B cell (primary cell): ENCODE results near the gene ZSWIM4. TPM values are rescaled to one million over a fixed set of nuclear protein-coding genes. Genes with fewer than 3 reads are reported as not detected.
"Not testable (repeated sequence)": the region's sequence is repeated elsewhere in the genome, so short reads cannot be mapped to it uniquely, and the experiment has no call there.

Source experiments
- ATAC-seq: fragments of 200-7000 bp; cut with Tn5 transposase; one replicate; pipeline ENCODE4 v1.10.0; 2021; ENCODE audit warnings: low read depth, mild to moderate bottlenecking, moderate number of reproducible peaks, moderate library complexity
- CTCF ChIA-PET: fragments of 350-600 bp; sonication (Branson Sonifier 250); formaldehyde crosslinking; loops from one replicate; lab custom pipeline; 2021; ENCODE audit warnings: antibody characterized with exemption, inconsistent platforms; lab: Charles Lee
- POLR2A ChIA-PET: fragments of 350-600 bp; sonication (Branson Sonifier 250); formaldehyde crosslinking; loops from one replicate; lab custom pipeline; 2021; ENCODE audit warnings: antibody characterized with exemption; lab: Charles Lee
- DNase-seq: peaks from one replicate; pipeline ENCODE4 v3.0.0; 2013
- H2AFZ ChIP-seq: 2 replicates; pipeline ENCODE4 v1.6.1; 2012; ENCODE audit warnings: mild to moderate bottlenecking, low read depth, low read length; ENCODE audit not compliant: insufficient read depth, poor library complexity, severe bottlenecking
- H3K27ac ChIP-seq, 2 donors: 1 replicate in 1 of 2; 2 replicates in 1 of 2; pipeline ENCODE4 v1.5.1; 2012 to 2013; ENCODE audit warnings: low read length in 2 of 2, mild to moderate bottlenecking in 2 of 2, moderate library complexity in 1 of 2
- H3K27me3 ChIP-seq, 4 experiments: fragments of 200-600 bp in 1 of 4; sonication (generic) in 1 of 4; replicated peaks in 1 of 4; 1 replicate in 2 of 4; 2 replicates in 2 of 4; pipeline versions ENCODE4 v1.6.1 to v1.7.0; 2013 to 2016; ENCODE audit warnings: low read length in 3 of 4, mild to moderate bottlenecking in 2 of 4, mixed read lengths in 1 of 4, moderate library complexity in 1 of 4; ENCODE audit not compliant: insufficient read depth in 4 of 4, control insufficient read depth in 3 of 4; ENCODE audit errors: control extremely low read depth in 1 of 4
- H3K36me3 ChIP-seq, 2 experiments: replicated peaks in 1 of 2; 1 replicate in 1 of 2; 2 replicates in 1 of 2; pipeline versions ENCODE4 v1.6.1 to v1.7.1; 2013; ENCODE audit warnings: low read length in 1 of 2; ENCODE audit not compliant: insufficient read depth in 2 of 2, control insufficient read depth in 1 of 2; ENCODE audit errors: control extremely low read depth in 1 of 2, extremely low read depth in 1 of 2
- H3K4me1 ChIP-seq, 2 donors: fragments of 200-600 bp in 1 of 2; sonication (generic) in 1 of 2; 1 replicate in 1 of 2; 2 replicates in 1 of 2; pipeline versions ENCODE4 v1.5.1 to v1.6.1; 2013 to 2017; ENCODE audit warnings: low read length in 2 of 2; ENCODE audit not compliant: control insufficient read depth in 2 of 2, insufficient read depth in 2 of 2
- H3K4me2 ChIP-seq: replicated peaks from 2 replicates; pipeline ENCODE3; 2012; ENCODE audit warnings: mild to moderate bottlenecking, low read depth, low read length; ENCODE audit not compliant: poor library complexity, severe bottlenecking
- H3K4me3 ChIP-seq, 5 experiments: fragments of 200-600 bp in 1 of 5; sonication (generic) in 1 of 5; 1 replicate in 3 of 5; 2 replicates in 2 of 5; pipeline versions ENCODE4 v1.5.1 to v1.7.0; 2011 to 2016; ENCODE audit warnings: low read length in 4 of 5, mild to moderate bottlenecking in 4 of 5, low read depth in 2 of 5, control low read depth in 1 of 5, moderate library complexity in 1 of 5; ENCODE audit not compliant: insufficient read depth in 1 of 5; ENCODE audit errors: control extremely low read depth in 1 of 5, extremely low read depth in 1 of 5
- H3K79me2 ChIP-seq: fragments of 200-600 bp; sonication (generic); one replicate; pipeline ENCODE4 v1.6.0; 2016; ENCODE audit warnings: low read length; ENCODE audit not compliant: control insufficient read depth, insufficient read depth
- H3K9ac ChIP-seq: fragments of 200-600 bp; sonication (generic); 2 replicates; pipeline ENCODE4 v1.6.1; 2017; ENCODE audit warnings: mild to moderate bottlenecking, low read length, moderate library complexity
- H3K9me3 ChIP-seq, 3 donors: one replicate each; pipeline versions ENCODE4 v1.6.1 to v1.7.1; 2013; ENCODE audit warnings: low read length in 2 of 3; ENCODE audit not compliant: control insufficient read depth in 2 of 3, insufficient read depth in 1 of 3; ENCODE audit errors: control extremely low read depth in 1 of 3
- H4K20me1 ChIP-seq: 2 replicates; pipeline ENCODE4 v1.6.0; 2012; ENCODE audit warnings: mild to moderate bottlenecking, low read length; ENCODE audit not compliant: insufficient read depth, control insufficient read depth, poor library complexity, severe bottlenecking
- H3K27ac Mint-ChIP-seq: one replicate; pipeline ENCODE4 v1.8.0; 2021; ENCODE audit warnings: mixed read lengths
- H3K27me3 Mint-ChIP-seq: one replicate; pipeline ENCODE4 v1.8.0; 2021; ENCODE audit warnings: mixed read lengths
- H3K4me1 Mint-ChIP-seq: one replicate; pipeline ENCODE4 v1.8.0; 2021; ENCODE audit warnings: mixed read lengths
- H3K4me3 Mint-ChIP-seq: one replicate; pipeline ENCODE4 v1.8.0; 2021; ENCODE audit warnings: mixed read lengths
- H3K9me3 Mint-ChIP-seq: one replicate; pipeline ENCODE4 v1.8.0; 2022; ENCODE audit warnings: mixed read lengths; ENCODE audit not compliant: insufficient read depth
- CTCF ChIP-seq: fragments of 200-600 bp; IDR thresholded peaks from one replicate; pipeline ENCODE4 v1.8.0; 2022; ENCODE audit warnings: antibody characterized with exemption, mild to moderate bottlenecking
- EZH2 ChIP-seq: IDR thresholded peaks from 2 replicates; pipeline ENCODE4 v1.6.1; 2012; ENCODE audit warnings: borderline replicate concordance, low read depth, mild to moderate bottlenecking, moderate library complexity, low read length; ENCODE audit not compliant: insufficient read depth, poor library complexity, severe bottlenecking
- WGBS: methylation state at CpG from one replicate; pipeline ENCODE4 v1.1.5; 2013; ENCODE audit warnings: missing lambda C conversion rate; ENCODE audit not compliant: insufficient coverage; 5-methylcytosine and 5-hydroxymethylcytosine counted together
- intact Hi-C: fragments of 100-400 bp; cut with micrococcal nuclease; formaldehyde crosslinking; loops from one replicate; pipeline ENCODE4 v1.10.0; 2022
- polyA plus RNA-seq: library from polyadenylated mRNA; depleted of rRNA; stranded (reverse); fragments of >200 nt; gene quantifications from 2 replicates; pipeline ENCODE4 v1.2.3, GENCODE V29; 2012
- total RNA-seq, 2 donors: library from RNA; stranded (reverse); fragments of 120-200 nt in 1 of 2; gene quantifications; 1 replicate in 1 of 2; 2 replicates in 1 of 2; pipeline versions ENCODE4 v1.2.3 to v1.2.4, GENCODE V29; 2013 to 2022

Gene ZSWIM4
- total and polyA plus RNA-seq, 2 donors (not counting 1 experiment from before 2014, with no cell fraction given), result 2.6 to 10.6 TPM

GRCh38 chr19:13850910-13851733 lies 55.9 kb downstream of the ZSWIM4 start:
- Mint-ChIP-seq H3K27me3 (no peaks in the 10 kb centered on the region), H3K4me3 (peak overlapping the region; percentile 83), H3K9me3 (no peaks in the 10 kb centered on the region), H3K27ac (peak overlapping the region; percentile 89), H3K4me1 (peaks cover 33% of the 10 kb centered on the region)
- no peaks in the 10 kb centered on the region for H4K20me1 ChIP-seq
- H3K79me2 ChIP-seq, result no peaks in the 10 kb centered on the region
- POLR2A ChIA-PET, result interaction anchor here (0.6 to 3.5 kb wide), 4 partner anchors 14 to 68 kb away, joined by 3 to 17 read pairs (median 4); partner anchors contain the start of gene ZSWIM4
- peak; percentile 51 for DNase-seq
- no peak overlapping the region for H2AFZ ChIP-seq
- no peaks in the 10 kb centered on the region for H3K9me3 ChIP-seq
- CTCF ChIA-PET, result interaction anchor here (0.9 to 4.5 kb wide), 2 partner anchors 11 to 63 kb away, joined by 3 to 22 read pairs; no protein-coding TSS in a partner anchor
- WGBS, result 74% methylated on average over 22 of the region's 26 CpGs
- H3K9ac ChIP-seq, result peak overlapping the region; percentile 48
- ATAC-seq, result peak; percentile 4
- intact Hi-C loops, result loop anchor here (1.0 kb wide), 1 partner anchor 10 kb away; no protein-coding TSS in a partner anchor
- H3K4me3 ChIP-seq, result peak overlapping the region in 2 of 5 experiments; percentile 11 to 35
- H3K27ac ChIP-seq, result peak overlapping the region in 1 of 2 donors; percentile 41
- H3K4me2 ChIP-seq, result peak overlapping the region; percentile 70
- H3K27me3 ChIP-seq, result peaks cover 0 to 22% (median 0%) of the 10 kb centered on the region in 4 experiments
- H3K36me3 ChIP-seq, result no peaks in the 10 kb centered on the region
- TF ChIP-seq CTCF, result no peak
- TF ChIP-seq EZH2, result no peak
- H3K4me1 ChIP-seq, result peaks cover 29 to 32% of the 10 kb centered on the region in 2 donors

DNA sequence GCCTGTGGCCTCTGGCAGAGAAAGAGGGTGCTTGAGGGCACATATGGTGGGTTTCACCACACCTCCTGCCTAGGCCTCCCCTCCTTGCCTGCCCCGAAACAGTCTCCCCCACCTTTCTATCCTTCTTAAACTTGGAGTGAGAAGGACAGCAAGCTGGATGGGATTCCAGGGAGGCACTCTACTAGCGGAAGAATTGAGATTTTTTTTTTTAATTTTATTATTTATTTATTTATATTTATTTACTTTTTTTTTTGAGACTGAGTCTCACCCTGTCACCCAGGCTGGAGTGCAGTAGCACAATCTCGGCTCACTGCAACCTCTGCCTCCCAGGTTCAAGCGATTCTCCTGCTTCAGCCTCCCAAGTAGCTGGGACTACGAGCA lies 56.5 kb downstream of the ZSWIM4 start:
- intact Hi-C loops, result loop anchor here (1.0 kb wide), 1 partner anchor 10 kb away; no protein-coding TSS in a partner anchor
- not testable (repeated sequence) for H2AFZ ChIP-seq

DNA sequence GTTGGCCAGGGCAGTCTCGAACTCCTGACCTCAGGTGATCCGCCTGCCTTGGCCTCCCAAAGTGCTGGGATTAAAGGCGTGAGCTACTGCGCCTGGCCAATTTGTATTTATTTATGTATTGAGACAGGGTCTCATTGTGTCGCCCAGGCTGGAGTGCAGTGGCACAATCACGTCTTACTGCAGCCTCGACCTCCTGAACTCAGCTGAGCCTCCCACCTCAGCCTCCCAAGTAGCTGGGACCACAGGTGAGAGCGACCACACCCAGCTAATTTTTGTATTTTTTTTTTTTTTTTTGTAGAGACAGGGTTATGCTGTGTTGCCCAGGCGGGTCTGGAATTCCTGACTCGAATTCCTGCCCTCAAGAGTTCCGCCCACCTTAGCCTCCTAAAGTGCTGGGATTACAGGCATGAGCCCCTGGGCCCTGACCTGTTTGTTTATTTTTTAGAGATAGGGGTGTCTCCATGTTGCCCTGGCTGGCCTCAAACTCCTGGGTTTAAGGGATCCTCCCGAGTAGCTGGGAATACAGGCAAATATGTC lies 57.0 kb downstream of the ZSWIM4 start:
- POLR2A ChIA-PET, result interaction anchor here (0.6 to 3.5 kb wide), 4 partner anchors 13 to 64 kb away, joined by 4 to 17 read pairs (median 4); no protein-coding TSS in a partner anchor
- CTCF ChIA-PET, result interaction anchor here (0.6 to 4.5 kb wide), 2 partner anchors 10 to 66 kb away, joined by 3 to 22 read pairs; no protein-coding TSS in a partner anchor
- not testable (repeated sequence) for H3K4me2 ChIP-seq

More for the DNA sequence above, 56.5 kb downstream of the ZSWIM4 start:
- H3K27ac Mint-ChIP-seq, result peak overlapping the region; percentile 47
- not testable (repeated sequence) for H3K27me3 Mint-ChIP-seq, H4K20me1 ChIP-seq, H3K36me3 ChIP-seq, H3K27ac ChIP-seq, ATAC-seq, H3K9me3 ChIP-seq, H3K9me3 Mint-ChIP-seq, H3K4me2 ChIP-seq, H3K79me2 ChIP-seq, H3K4me3 ChIP-seq, H3K9ac ChIP-seq, DNase-seq, H3K4me3 Mint-ChIP-seq
- ChIA-PET POLR2A (interaction anchor here (0.6 to 3.5 kb wide), 4 partner anchors 14 to 64 kb away, joined by 4 to 17 read pairs (median 4); partner anchors contain the start of gene ZSWIM4), CTCF (interaction anchor here (0.9 to 4.5 kb wide), 2 partner anchors 11 to 64 kb away, joined by 3 to 22 read pairs; no protein-coding TSS in a partner anchor)
- Histone ChIP-seq H3K4me1 (peaks cover 24 to 26% of the 10 kb centered on the region in 2 donors), H3K27me3 (peaks cover 0 to 22% (median 0%) of the 10 kb centered on the region in 4 experiments)
- H3K4me1 Mint-ChIP-seq, result peaks cover 27% of the 10 kb centered on the region
- no CpG with 5 or more reads among the region's 5 CpGs for WGBS

More for the DNA sequence above, 57.0 kb downstream of the ZSWIM4 start:
- H2AFZ ChIP-seq, H3K27ac ChIP-seq, H3K79me2 ChIP-seq, H4K20me1 ChIP-seq, DNase-seq, H3K27me3 Mint-ChIP-seq, H3K4me3 Mint-ChIP-seq, H3K27ac Mint-ChIP-seq, H3K9me3 ChIP-seq, intact Hi-C loops, H3K9ac ChIP-seq, H3K9me3 Mint-ChIP-seq, H3K4me3 ChIP-seq, H3K36me3 ChIP-seq, ATAC-seq: not testable (repeated sequence)
- peaks cover 0 to 17% (median 0%) of the 10 kb centered on the region in 4 experiments for H3K27me3 ChIP-seq
- H3K4me1 Mint-ChIP-seq, result peaks cover 24% of the 10 kb centered on the region
- 92% methylated on average over 6 of the region's 12 CpGs for WGBS
- peaks cover 19 to 21% of the 10 kb centered on the region in 2 donors for H3K4me1 ChIP-seq
